GM23338 (cell line): ENCODE data around the gene ABCC10.

ENCODE experiments used
- CREB1 ChIP-seq: fragments of 250-450 bp; sonication (Bioruptor Pico); IDR thresholded peaks from 2 replicates; pipeline ENCODE4 v1.5.0; 2020; ENCODE audit warnings: low read depth, mild to moderate bottlenecking, moderate library complexity
- EZH2 ChIP-seq: fragments of 200-600 bp; sonication (generic); IDR thresholded peaks from one replicate; pipeline ENCODE4 v1.8.0; 2017; ENCODE audit warnings: antibody characterized with exemption, mild to moderate bottlenecking, low read depth; ENCODE audit not compliant: unreplicated experiment
- EZH2phosphoT487 ChIP-seq: fragments of 200-600 bp; sonication (generic); IDR thresholded peaks from one replicate; pipeline ENCODE4 v1.8.1; 2018; ENCODE audit warnings: antibody characterized with exemption; ENCODE audit not compliant: unreplicated experiment
- POLR2AphosphoS5 ChIP-seq: IDR thresholded peaks from 2 replicates; pipeline ENCODE4 v1.6.1; 2016; ENCODE audit warnings: antibody characterized with exemption, low read depth
- STAT1 ChIP-seq: IDR thresholded peaks from one replicate; pipeline ENCODE4 v1.6.1; 2016; ENCODE audit warnings: antibody characterized with exemption; ENCODE audit not compliant: unreplicated experiment
- TF ChIP-seq, protein P1 (sequence below): IDR thresholded peaks from one replicate; pipeline ENCODE4 v1.6.1; 2018; ENCODE audit warnings: antibody characterized with exemption; ENCODE audit not compliant: unreplicated experiment
- TF ChIP-seq, protein P2 (sequence below), 2 experiments: fragments of 200-600 bp in 1 of 2; sonication (generic) in 1 of 2; conservative IDR thresholded peaks; 2 replicates each; pipeline versions ENCODE4 v1.5.1 to v1.6.1; 2016 to 2017; ENCODE audit warnings: antibody characterized with exemption in 2 of 2, low read depth in 2 of 2, mild to moderate bottlenecking in 2 of 2, moderate library complexity in 1 of 2
- TF ChIP-seq, protein P3 (sequence below): IDR thresholded peaks from 2 replicates; pipeline ENCODE4 v1.6.1; 2016; ENCODE audit warnings: antibody characterized with exemption

DNA sequence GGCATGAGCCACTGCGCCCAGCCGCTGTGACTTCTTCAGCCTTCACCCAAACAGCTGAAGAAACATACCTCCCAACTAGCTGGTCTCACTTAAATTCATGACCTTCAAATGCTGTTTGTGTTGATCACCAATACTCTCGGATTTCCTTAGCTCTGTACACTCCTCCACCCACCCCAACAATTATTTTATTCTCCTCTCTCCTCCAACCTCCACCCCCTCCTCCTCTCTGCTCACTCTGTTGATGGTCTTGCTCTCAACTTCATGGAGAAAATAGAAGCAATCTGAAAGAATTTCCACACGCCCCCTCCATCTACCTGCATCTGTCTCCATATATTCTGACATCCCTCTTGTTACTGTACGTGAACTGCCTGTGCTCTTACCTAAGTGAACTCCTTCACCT lies 34.6 kb downstream of the ABCC10 start:
- TF ChIP-seq POLR2AphosphoS5 (no peak), CREB1 (CRISPR knock-in tag) (no peak), EZH2 (no peak), EZH2phosphoT487 (no peak), STAT1 (no peak)
- TF ChIP-seq, protein P1, sequence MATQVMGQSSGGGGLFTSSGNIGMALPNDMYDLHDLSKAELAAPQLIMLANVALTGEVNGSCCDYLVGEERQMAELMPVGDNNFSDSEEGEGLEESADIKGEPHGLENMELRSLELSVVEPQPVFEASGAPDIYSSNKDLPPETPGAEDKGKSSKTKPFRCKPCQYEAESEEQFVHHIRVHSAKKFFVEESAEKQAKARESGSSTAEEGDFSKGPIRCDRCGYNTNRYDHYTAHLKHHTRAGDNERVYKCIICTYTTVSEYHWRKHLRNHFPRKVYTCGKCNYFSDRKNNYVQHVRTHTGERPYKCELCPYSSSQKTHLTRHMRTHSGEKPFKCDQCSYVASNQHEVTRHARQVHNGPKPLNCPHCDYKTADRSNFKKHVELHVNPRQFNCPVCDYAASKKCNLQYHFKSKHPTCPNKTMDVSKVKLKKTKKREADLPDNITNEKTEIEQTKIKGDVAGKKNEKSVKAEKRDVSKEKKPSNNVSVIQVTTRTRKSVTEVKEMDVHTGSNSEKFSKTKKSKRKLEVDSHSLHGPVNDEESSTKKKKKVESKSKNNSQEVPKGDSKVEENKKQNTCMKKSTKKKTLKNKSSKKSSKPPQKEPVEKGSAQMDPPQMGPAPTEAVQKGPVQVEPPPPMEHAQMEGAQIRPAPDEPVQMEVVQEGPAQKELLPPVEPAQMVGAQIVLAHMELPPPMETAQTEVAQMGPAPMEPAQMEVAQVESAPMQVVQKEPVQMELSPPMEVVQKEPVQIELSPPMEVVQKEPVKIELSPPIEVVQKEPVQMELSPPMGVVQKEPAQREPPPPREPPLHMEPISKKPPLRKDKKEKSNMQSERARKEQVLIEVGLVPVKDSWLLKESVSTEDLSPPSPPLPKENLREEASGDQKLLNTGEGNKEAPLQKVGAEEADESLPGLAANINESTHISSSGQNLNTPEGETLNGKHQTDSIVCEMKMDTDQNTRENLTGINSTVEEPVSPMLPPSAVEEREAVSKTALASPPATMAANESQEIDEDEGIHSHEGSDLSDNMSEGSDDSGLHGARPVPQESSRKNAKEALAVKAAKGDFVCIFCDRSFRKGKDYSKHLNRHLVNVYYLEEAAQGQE, result no peak
- TF ChIP-seq, protein P2, sequence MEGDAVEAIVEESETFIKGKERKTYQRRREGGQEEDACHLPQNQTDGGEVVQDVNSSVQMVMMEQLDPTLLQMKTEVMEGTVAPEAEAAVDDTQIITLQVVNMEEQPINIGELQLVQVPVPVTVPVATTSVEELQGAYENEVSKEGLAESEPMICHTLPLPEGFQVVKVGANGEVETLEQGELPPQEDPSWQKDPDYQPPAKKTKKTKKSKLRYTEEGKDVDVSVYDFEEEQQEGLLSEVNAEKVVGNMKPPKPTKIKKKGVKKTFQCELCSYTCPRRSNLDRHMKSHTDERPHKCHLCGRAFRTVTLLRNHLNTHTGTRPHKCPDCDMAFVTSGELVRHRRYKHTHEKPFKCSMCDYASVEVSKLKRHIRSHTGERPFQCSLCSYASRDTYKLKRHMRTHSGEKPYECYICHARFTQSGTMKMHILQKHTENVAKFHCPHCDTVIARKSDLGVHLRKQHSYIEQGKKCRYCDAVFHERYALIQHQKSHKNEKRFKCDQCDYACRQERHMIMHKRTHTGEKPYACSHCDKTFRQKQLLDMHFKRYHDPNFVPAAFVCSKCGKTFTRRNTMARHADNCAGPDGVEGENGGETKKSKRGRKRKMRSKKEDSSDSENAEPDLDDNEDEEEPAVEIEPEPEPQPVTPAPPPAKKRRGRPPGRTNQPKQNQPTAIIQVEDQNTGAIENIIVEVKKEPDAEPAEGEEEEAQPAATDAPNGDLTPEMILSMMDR (conservative IDR thresholded peaks at IDR 0.05; ENCODE audit: low read depth in 2 of 2), result no peak
- TF ChIP-seq, protein P3, sequence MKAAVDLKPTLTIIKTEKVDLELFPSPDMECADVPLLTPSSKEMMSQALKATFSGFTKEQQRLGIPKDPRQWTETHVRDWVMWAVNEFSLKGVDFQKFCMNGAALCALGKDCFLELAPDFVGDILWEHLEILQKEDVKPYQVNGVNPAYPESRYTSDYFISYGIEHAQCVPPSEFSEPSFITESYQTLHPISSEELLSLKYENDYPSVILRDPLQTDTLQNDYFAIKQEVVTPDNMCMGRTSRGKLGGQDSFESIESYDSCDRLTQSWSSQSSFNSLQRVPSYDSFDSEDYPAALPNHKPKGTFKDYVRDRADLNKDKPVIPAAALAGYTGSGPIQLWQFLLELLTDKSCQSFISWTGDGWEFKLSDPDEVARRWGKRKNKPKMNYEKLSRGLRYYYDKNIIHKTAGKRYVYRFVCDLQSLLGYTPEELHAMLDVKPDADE, result no peak
